ENCODE data around the gene CLSTN2.

DNA sequence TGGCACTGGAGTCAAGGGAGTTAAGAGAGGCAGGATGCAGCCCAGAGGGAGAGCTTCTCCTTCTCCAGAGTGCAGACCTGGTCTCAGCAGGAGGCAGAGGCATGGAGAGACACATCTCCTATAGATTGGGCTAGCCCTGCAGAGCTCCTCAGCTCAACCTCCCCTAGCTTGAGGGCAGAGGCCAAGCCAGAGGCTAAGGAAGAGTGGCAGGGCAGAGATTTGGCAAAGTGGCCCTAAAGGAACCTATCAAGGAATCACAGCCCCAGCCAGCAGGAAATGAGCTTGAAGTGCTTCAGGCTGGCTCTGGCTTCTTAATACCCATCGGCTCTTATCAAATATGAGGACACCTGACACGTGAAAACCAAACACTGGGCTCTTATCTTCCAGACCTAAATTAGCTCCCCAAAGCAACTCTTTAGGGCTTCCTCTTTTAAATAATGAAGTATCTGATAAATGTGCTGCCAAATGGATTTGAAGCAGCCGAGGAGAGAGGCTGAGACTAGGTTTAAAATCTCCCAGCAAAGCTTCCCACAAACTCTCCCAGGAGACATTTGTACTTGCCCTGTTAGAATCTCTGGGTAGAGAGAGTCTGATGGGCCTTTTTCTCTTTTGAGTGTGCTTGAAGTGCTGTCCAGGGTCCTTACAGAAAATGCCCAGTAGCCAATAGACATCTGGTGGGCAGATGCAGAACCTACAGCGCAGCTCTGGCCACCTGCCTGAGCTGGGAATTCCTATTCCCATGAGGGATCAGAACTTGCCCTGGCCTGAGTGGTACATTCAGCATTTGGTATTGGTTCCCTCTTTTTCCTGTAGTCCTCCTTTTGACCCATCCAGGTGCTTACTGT is 271.4 kb downstream of the CLSTN2 start:
- TF ChIP-seq, protein P1, sequence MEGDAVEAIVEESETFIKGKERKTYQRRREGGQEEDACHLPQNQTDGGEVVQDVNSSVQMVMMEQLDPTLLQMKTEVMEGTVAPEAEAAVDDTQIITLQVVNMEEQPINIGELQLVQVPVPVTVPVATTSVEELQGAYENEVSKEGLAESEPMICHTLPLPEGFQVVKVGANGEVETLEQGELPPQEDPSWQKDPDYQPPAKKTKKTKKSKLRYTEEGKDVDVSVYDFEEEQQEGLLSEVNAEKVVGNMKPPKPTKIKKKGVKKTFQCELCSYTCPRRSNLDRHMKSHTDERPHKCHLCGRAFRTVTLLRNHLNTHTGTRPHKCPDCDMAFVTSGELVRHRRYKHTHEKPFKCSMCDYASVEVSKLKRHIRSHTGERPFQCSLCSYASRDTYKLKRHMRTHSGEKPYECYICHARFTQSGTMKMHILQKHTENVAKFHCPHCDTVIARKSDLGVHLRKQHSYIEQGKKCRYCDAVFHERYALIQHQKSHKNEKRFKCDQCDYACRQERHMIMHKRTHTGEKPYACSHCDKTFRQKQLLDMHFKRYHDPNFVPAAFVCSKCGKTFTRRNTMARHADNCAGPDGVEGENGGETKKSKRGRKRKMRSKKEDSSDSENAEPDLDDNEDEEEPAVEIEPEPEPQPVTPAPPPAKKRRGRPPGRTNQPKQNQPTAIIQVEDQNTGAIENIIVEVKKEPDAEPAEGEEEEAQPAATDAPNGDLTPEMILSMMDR (IDR thresholded peaks at IDR 0.05; ENCODE audit: low read length) = no peak
- no peak for TF ChIP-seq EZH2 (optimal IDR thresholded peaks at IDR 0.05; ENCODE audit: low read depth, low read length)

All from MM.1S (cell line).